ENCODE data around the gene PHKA1. TPM values are rescaled to one million over a fixed set of nuclear protein-coding genes. Genes with fewer than 3 reads are reported as not detected.

PHKA1 gene
- total and polyA plus RNA-seq, 2 donors (not counting 3 experiments of a cell fraction or from before 2014, with no cell fraction given) = 3.3 to 5.5 TPM

GRCh38 chrX:72641611-72642010 lies 72.5 kb downstream of the PHKA1 start:
- no peaks in the 10 kb centered on the region for H3K79me2 ChIP-seq (ENCODE audit: control insufficient read depth, insufficient read depth, low read length)
- no peak for DNase-seq (ENCODE audit: low read depth, low spot score)
- H3K9me1 ChIP-seq (replicated peaks; ENCODE audit: control insufficient read depth, extremely low read depth, insufficient read depth, low read length) = no peaks in the 10 kb centered on the region
- H3K9ac ChIP-seq (replicated peaks; ENCODE audit: extremely low read depth, insufficient read depth, low read length) = no peak overlapping the region
- POLR2A ChIA-PET = interaction anchor here (0.6 kb wide), 1 partner anchor 168 kb away, joined by 3 read pairs; no protein-coding TSS in a partner anchor
- no peak for TF ChIP-seq CTCF (IDR thresholded peaks at IDR 0.05; ENCODE audit: extremely low read depth in 1 of 2, insufficient read depth in 1 of 2, low read depth in 1 of 2, low read length in 2 of 2)
- no peak for TF ChIP-seq POLR2A (IDR thresholded peaks at IDR 0.05; ENCODE audit: low read depth, low read length)
- TF ChIP-seq FOS (IDR thresholded peaks at IDR 0.05; ENCODE audit: borderline replicate concordance, insufficient read depth, low read length) = no peak
- TF ChIP-seq GATA2 (IDR thresholded peaks at IDR 0.05; ENCODE audit: insufficient read depth, insufficient read length, low read depth, low read length) = no peak
- no peak for TF ChIP-seq MAX (IDR thresholded peaks at IDR 0.05; ENCODE audit: insufficient read depth, insufficient read length)
- no peak for TF ChIP-seq POLR2AphosphoS5 (IDR thresholded peaks at IDR 0.05; ENCODE audit: insufficient read depth, low read depth, low read length)
- no peak for TF ChIP-seq JUN (IDR thresholded peaks at IDR 0.05; ENCODE audit: borderline replicate concordance, insufficient read depth, insufficient read length, low read depth)
- TF ChIP-seq EZH2 (IDR thresholded peaks at IDR 0.05; ENCODE audit: borderline replicate concordance, low read depth, low read length, severe bottlenecking) = no peak
- TF ChIP-seq MYC (IDR thresholded peaks at IDR 0.05; ENCODE audit: low read depth, low read length) = no peak
- no TSS peak for BruUV-seq (replicated peaks)
- CTCF ChIA-PET = no interaction called here
- H3K9me3 ChIP-seq (replicated peaks; ENCODE audit: control insufficient read depth, insufficient read depth, low read length) = no peaks in the 10 kb centered on the region
- no peak for FAIRE-seq
- no peaks in the 10 kb centered on the region for H3K4me1 ChIP-seq (ENCODE audit: control insufficient read depth, extremely low read depth, insufficient read depth, low read length)
- dilution Hi-C loops (cut with MboI; ENCODE audit: extremely low pct_ligation_motif_present, low sequenced_read_pairs) (no loop called here), intact Hi-C loops (cut with micrococcal nuclease) (no loop called here)
- H4K20me1 ChIP-seq (replicated peaks; ENCODE audit: control insufficient read depth, extremely low read depth, insufficient read depth, low read length) = no peaks in the 10 kb centered on the region
- no peak overlapping the region for H3K27ac ChIP-seq (ENCODE audit: insufficient read depth, low read depth, low read length)
- no peaks in the 10 kb centered on the region for H3K36me3 ChIP-seq (ENCODE audit: control insufficient read depth in 2 of 2, extremely low read depth in 1 of 2, insufficient read depth in 2 of 2, low read length in 2 of 2)
- H3K4me3 ChIP-seq (replicated peaks in 1 of 3; ENCODE audit: insufficient read depth in 1 of 3, low read depth in 1 of 3, low read length in 3 of 3) = no peak overlapping the region
- H3K27me3 ChIP-seq (ENCODE audit: control insufficient read depth in 2 of 2, insufficient read depth in 2 of 2, low read length in 2 of 2) = no peaks in the 10 kb centered on the region
- no peak overlapping the region for H3K4me2 ChIP-seq (ENCODE audit: insufficient read depth, low read length)
- no peak overlapping the region for H2AFZ ChIP-seq (ENCODE audit: low read depth, low read length)

Data from endothelial cell of umbilical vein (primary cell).